ENCODE data around the gene DOCK1.

GRCh38 chr10:126910196-126910595, 5.0 kb downstream of the DOCK1 start:
- TF ChIP-seq CTCF (IDR thresholded peaks at IDR 0.05) (no peak), EZH2phosphoT487 (IDR thresholded peaks at IDR 0.05) (no peak), EZH2 (IDR thresholded peaks at IDR 0.05) (no peak)
